GM12878 (cell line): ENCODE data around the gene UVRAG. TPM values are rescaled to one million over a fixed set of nuclear protein-coding genes. Genes with fewer than 3 reads are reported as not detected.

Experiments
- ATAC-seq: fragments of 200-7000 bp; cut with Tn5 transposase; 3 replicates; pipeline ENCODE4 v1.9.1; 2020; ENCODE audit warnings: mild to moderate bottlenecking, moderate library complexity
- BruUV-seq: library from RNA; stranded (reverse); fragments of 400-500 nt; replicated peaks from 2 replicates; lab custom pipeline; 2021; lab: Mats Ljungman, UMichigan
- CTCF ChIA-PET: fragments of 300-600 bp; sonication (Branson Sonifier 250); formaldehyde crosslinking; extraction: SDS; loops from one replicate; lab custom pipeline; 2021; ENCODE audit warnings: inconsistent platforms; lab: Yijun Ruan, JAX
- POLR2A ChIA-PET: fragments of 350-600 bp; formaldehyde crosslinking; extraction: SDS; loops from one replicate; lab custom pipeline; 2021; ENCODE audit warnings: inconsistent platforms; lab: Charles Lee
- RAD21 ChIA-PET: fragments of 300-600 bp; sonication (Branson Sonifier 250); formaldehyde crosslinking; loops from one replicate; lab custom pipeline; 2023; ENCODE audit warnings: antibody characterized with exemption; ENCODE audit not compliant: unreplicated experiment; lab: Charles Lee
- SMC1A ChIA-PET: fragments of 300-600 bp; sonication (Branson Sonifier 250); formaldehyde crosslinking; loops from one replicate; lab custom pipeline; 2023; ENCODE audit not compliant: unreplicated experiment, uncharacterized antibody; lab: Charles Lee
- DNase-seq: peaks from one replicate; pipeline ENCODE4 v3.0.0-alpha.2; 2011; ENCODE audit warnings: low read depth, low spot score
- FAIRE-seq: peaks from 3 replicates; lab custom pipeline; 2011; peaks lifted over from hg19 to GRCh38; lab: Jason Lieb, UNC
- H2AFZ ChIP-seq: 2 replicates; pipeline ENCODE4 v1.6.0; 2011; ENCODE audit warnings: low read depth, low read length, control low read depth; ENCODE audit not compliant: control insufficient read depth
- H3K27ac ChIP-seq: 2 replicates; pipeline ENCODE4 v1.5.1; 2011; ENCODE audit warnings: control low read depth; ENCODE audit not compliant: control insufficient read depth, insufficient read depth
- H3K27me3 ChIP-seq, 2 experiments: replicated peaks in 1 of 2; 2 replicates each; pipeline versions ENCODE4 v1.6.0 to v1.6.1; 2011; ENCODE audit warnings: low read length in 1 of 2; ENCODE audit not compliant: control insufficient read depth in 2 of 2, insufficient read depth in 2 of 2
- H3K36me3 ChIP-seq, 2 experiments: 2 replicates each; pipeline ENCODE4 v1.5.1; 2011; ENCODE audit warnings: low read length in 1 of 2; ENCODE audit not compliant: control insufficient read depth in 2 of 2, insufficient read depth in 2 of 2
- H3K4me1 ChIP-seq: 2 replicates; pipeline ENCODE4 v1.6.1; 2011; ENCODE audit warnings: mild to moderate bottlenecking, low read length, moderate library complexity, mixed read lengths; ENCODE audit not compliant: control insufficient read depth, insufficient read depth
- H3K4me2 ChIP-seq: 2 replicates; pipeline ENCODE4 v1.6.0; 2011; ENCODE audit warnings: control low read depth; ENCODE audit not compliant: control insufficient read depth, insufficient read depth
- H3K4me3 ChIP-seq: fragments of 200-600 bp; sonication (generic); 2 replicates; pipeline ENCODE4 v1.5.1; 2016
- H3K79me2 ChIP-seq: 2 replicates; pipeline ENCODE4 v1.6.0; 2011; ENCODE audit warnings: low read length; ENCODE audit not compliant: control insufficient read depth, insufficient read depth
- H3K9ac ChIP-seq: 2 replicates; pipeline ENCODE4 v1.8.0; 2011; ENCODE audit warnings: low read length, control low read depth, mixed read lengths; ENCODE audit not compliant: control insufficient read depth, insufficient read depth
- H3K9me3 ChIP-seq: replicated peaks from 3 replicates; pipeline ENCODE4 v1.5.1; 2011; ENCODE audit warnings: mild to moderate bottlenecking, low read length; ENCODE audit not compliant: control insufficient read depth, insufficient read depth
- H4K20me1 ChIP-seq: 2 replicates; pipeline ENCODE4 v1.6.0; 2011; ENCODE audit not compliant: control insufficient read depth, insufficient read depth
- TAF1 ChIP-seq: IDR thresholded peaks from 2 replicates; pipeline ENCODE4 v1.6.1; 2011; ENCODE audit warnings: mild to moderate bottlenecking, low read depth, low read length, borderline replicate concordance
- ZNF622 ChIP-seq: fragments of 450-650 bp; IDR thresholded peaks from 2 replicates; pipeline ENCODE4 v1.6.1; 2017; ENCODE audit warnings: mild to moderate bottlenecking, inconsistent platforms
- in situ Hi-C: fragments of 300-500 bp; cut with MboI; formaldehyde crosslinking; loops from 9 replicates; pipeline ENCODE4 v1.14.3; 2018; ENCODE audit warnings: mixed read lengths
- intact Hi-C: fragments of 100-400 bp; cut with micrococcal nuclease; formaldehyde crosslinking; loops from one replicate; pipeline ENCODE4 v1.14.2; 2022; ENCODE audit not compliant: unreplicated experiment
- polyA plus RNA-seq, 11 experiments: library from polyadenylated mRNA; depleted of rRNA in 4 of 11; unstranded in 6 of 11; stranded (reverse) in 5 of 11; fragments of >200 nt; fragmentation: Nextera tagmentation in 4 of 11; fragmentation: Illumina TruSeq in 1 of 11; extraction: Ambion mirVana in 4 of 11; extraction: Trizol in 1 of 11; gene quantifications; 1 replicate in 1 of 11; 2 replicates in 10 of 11; pipeline versions ENCODE4 v1.2.1 to v1.2.3, GENCODE V29; 2011 to 2016; ENCODE audit warnings: inconsistent platforms in 2 of 11, missing spikeins in 2 of 11, low read depth in 1 of 11
- total RNA-seq, 4 experiments: library from RNA; depleted of rRNA in 3 of 4; stranded (reverse); fragments of >200 nt in 3 of 4; fragmentation: Illumina TruSeq in 1 of 4; extraction: Trizol in 1 of 4; gene quantifications; 2 replicates each; pipeline versions ENCODE4 v1.2.1 to v1.2.3, GENCODE V29; 2013 to 2021
- TF ChIP-seq, protein P1 (sequence below): IDR thresholded peaks from 2 replicates; pipeline ENCODE4 v1.6.1; 2012; ENCODE audit warnings: improper control_type of control experiment, low read depth, low read length; ENCODE audit not compliant: insufficient replicate concordance

The UVRAG gene
- total and polyA plus RNA-seq, 10 of the 15 experiments (the other 5 are each of a cell fraction or from before 2014, with no cell fraction given) = 7.0 to 43.4 (median 37.0) TPM

- peaks cover 3 to 44% of the 10 kb centered on the region in 2 experiments for H3K36me3 ChIP-seq
- RAD21 ChIA-PET = no interaction called here
- BruUV-seq = no TSS peak
Measured at GRCh38 chr11:76069001-76069400, 254.0 kb downstream of the UVRAG start.

More at GRCh38 chr11:76069001-76069400, 254.0 kb downstream of the UVRAG start:
- ATAC-seq (no peak), DNase-seq (no peak), FAIRE-seq (no peak)
- Histone ChIP-seq H3K9ac (no peak overlapping the region), H3K9me3 (no peaks in the 10 kb centered on the region), H2AFZ (no peak overlapping the region), H3K4me2 (no peak overlapping the region), H3K27ac (no peak overlapping the region), H4K20me1 (no peaks in the 10 kb centered on the region), H3K79me2 (no peaks in the 10 kb centered on the region; the same call in 1 of the 2 replicates), H3K4me3 (no peak overlapping the region), H3K27me3 (no peaks in the 10 kb centered on the region), H3K4me1 (no peaks in the 10 kb centered on the region)
- in situ Hi-C loops = no loop called here
- CTCF ChIA-PET = interaction anchor here (1.0 kb wide), 1 partner anchor 83 kb away, joined by 3 read pairs; no protein-coding TSS in a partner anchor
- intact Hi-C loops = no loop called here
- SMC1A ChIA-PET = no interaction called here
- POLR2A ChIA-PET = no interaction called here
- TF ChIP-seq, protein P1, sequence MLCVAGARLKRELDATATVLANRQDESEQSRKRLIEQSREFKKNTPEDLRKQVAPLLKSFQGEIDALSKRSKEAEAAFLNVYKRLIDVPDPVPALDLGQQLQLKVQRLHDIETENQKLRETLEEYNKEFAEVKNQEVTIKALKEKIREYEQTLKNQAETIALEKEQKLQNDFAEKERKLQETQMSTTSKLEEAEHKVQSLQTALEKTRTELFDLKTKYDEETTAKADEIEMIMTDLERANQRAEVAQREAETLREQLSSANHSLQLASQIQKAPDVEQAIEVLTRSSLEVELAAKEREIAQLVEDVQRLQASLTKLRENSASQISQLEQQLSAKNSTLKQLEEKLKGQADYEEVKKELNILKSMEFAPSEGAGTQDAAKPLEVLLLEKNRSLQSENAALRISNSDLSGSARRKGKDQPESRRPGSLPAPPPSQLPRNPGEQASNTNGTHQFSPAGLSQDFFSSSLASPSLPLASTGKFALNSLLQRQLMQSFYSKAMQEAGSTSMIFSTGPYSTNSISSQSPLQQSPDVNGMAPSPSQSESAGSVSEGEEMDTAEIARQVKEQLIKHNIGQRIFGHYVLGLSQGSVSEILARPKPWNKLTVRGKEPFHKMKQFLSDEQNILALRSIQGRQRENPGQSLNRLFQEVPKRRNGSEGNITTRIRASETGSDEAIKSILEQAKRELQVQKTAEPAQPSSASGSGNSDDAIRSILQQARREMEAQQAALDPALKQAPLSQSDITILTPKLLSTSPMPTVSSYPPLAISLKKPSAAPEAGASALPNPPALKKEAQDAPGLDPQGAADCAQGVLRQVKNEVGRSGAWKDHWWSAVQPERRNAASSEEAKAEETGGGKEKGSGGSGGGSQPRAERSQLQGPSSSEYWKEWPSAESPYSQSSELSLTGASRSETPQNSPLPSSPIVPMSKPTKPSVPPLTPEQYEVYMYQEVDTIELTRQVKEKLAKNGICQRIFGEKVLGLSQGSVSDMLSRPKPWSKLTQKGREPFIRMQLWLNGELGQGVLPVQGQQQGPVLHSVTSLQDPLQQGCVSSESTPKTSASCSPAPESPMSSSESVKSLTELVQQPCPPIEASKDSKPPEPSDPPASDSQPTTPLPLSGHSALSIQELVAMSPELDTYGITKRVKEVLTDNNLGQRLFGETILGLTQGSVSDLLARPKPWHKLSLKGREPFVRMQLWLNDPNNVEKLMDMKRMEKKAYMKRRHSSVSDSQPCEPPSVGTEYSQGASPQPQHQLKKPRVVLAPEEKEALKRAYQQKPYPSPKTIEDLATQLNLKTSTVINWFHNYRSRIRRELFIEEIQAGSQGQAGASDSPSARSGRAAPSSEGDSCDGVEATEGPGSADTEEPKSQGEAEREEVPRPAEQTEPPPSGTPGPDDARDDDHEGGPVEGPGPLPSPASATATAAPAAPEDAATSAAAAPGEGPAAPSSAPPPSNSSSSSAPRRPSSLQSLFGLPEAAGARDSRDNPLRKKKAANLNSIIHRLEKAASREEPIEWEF = no peak
- TF ChIP-seq TAF1 (no peak), ZNF622 (no peak)
